Osteoblast (primary cell): ENCODE measurements around the gene CTNND2. TPM values are rescaled to one million over a fixed set of nuclear protein-coding genes. Genes with fewer than 3 reads are reported as not detected.

Source experiments
- DNase-seq: peaks from one replicate; pipeline ENCODE4 v3.0.0; 2011; ENCODE audit warnings: low spot score, mixed read lengths; ENCODE audit not compliant: insufficient read length; ENCODE audit errors: missing footprints
- H2AFZ ChIP-seq: 2 replicates; pipeline ENCODE4 v1.6.0; 2011; ENCODE audit warnings: mild to moderate bottlenecking, low read length
- H3K27ac ChIP-seq: 2 replicates; pipeline ENCODE4 v1.5.1; 2011; ENCODE audit warnings: mild to moderate bottlenecking, low read depth, low read length, moderate library complexity
- H3K27me3 ChIP-seq: 2 replicates; pipeline ENCODE4 v1.6.0; 2012; ENCODE audit warnings: mild to moderate bottlenecking, control low read depth, inconsistent platforms, low read length, moderate library complexity; ENCODE audit not compliant: insufficient read depth
- H3K36me3 ChIP-seq: 2 replicates; pipeline ENCODE4 v1.5.1; 2011; ENCODE audit warnings: mild to moderate bottlenecking, low read length, control low read depth, moderate library complexity; ENCODE audit not compliant: insufficient read depth
- H3K4me1 ChIP-seq: 2 replicates; pipeline ENCODE4 v1.5.1; 2011; ENCODE audit warnings: mild to moderate bottlenecking, low read length, control low read depth, moderate library complexity; ENCODE audit not compliant: insufficient read depth
- H3K4me2 ChIP-seq: 2 replicates; pipeline ENCODE4 v1.6.0; 2011; ENCODE audit warnings: mild to moderate bottlenecking, low read length; ENCODE audit not compliant: insufficient read depth
- H3K4me3 ChIP-seq: fragments of 200-600 bp; sonication (generic); 3 replicates; pipeline ENCODE4 v1.5.1; 2012; ENCODE audit warnings: mild to moderate bottlenecking, low read length, inconsistent platforms; ENCODE audit not compliant: insufficient read depth
- H3K79me2 ChIP-seq: 2 replicates; pipeline ENCODE4 v1.6.0; 2012; ENCODE audit warnings: mild to moderate bottlenecking, low read length, control low read depth, inconsistent platforms; ENCODE audit not compliant: insufficient read depth
- H3K9me3 ChIP-seq: 2 replicates; pipeline ENCODE4 v1.5.1; 2011; ENCODE audit warnings: low read depth, low read length, control low read depth
- H4K20me1 ChIP-seq: 2 replicates; pipeline ENCODE4 v1.6.0; 2012; ENCODE audit warnings: mild to moderate bottlenecking, low read length, control low read depth; ENCODE audit not compliant: insufficient read depth
- total RNA-seq: library from RNA; depleted of rRNA; stranded (reverse); fragments of >200 nt; gene quantifications from 2 replicates; pipeline ENCODE4 v1.2.3, GENCODE V29; 2012
- TF ChIP-seq, protein P1 (sequence below): IDR thresholded peaks from 2 replicates; pipeline ENCODE4 v1.5.1; 2011; ENCODE audit warnings: mild to moderate bottlenecking, low read depth, low read length, moderate library complexity; ENCODE audit errors: extremely low read depth

The CTNND2 gene
- total RNA-seq, 1 donor = not detected

DNA sequence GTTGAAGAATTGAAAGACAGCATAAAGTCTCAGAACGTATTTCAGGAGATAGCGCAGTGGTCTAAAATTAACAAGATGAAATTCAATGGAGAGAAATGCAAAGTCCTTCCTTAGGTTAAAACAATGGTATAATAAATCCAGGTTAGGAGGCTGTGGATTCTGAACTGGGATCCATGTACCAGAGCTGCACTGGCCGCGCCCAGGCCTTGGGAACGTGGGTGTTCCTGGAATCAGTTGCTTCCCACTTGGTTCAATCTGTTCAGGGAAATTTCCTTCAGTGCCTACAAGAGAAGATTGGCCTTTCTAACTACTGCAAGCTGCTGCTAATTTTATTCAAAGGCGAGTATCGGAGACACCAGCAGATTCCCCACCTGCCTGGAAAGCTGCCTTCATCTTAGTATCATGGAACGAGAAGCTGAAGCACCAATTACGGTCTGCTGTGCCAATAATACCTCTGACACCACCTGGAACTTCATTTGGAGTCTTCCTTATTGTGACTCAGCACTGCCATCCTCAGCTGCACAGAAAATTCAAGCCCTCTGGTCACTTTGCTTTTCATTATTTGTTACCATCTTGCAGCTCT is 14.3 kb upstream of the CTNND2 start:
- H3K4me1 ChIP-seq = no peaks in the 10 kb centered on the region
- no peak overlapping the region for H3K4me2 ChIP-seq
- peaks cover 3% of the 10 kb centered on the region for H3K9me3 ChIP-seq
- H4K20me1 ChIP-seq = no peaks in the 10 kb centered on the region
- no peak overlapping the region for H2AFZ ChIP-seq
- H3K36me3 ChIP-seq = no peaks in the 10 kb centered on the region
- H3K4me3 ChIP-seq = no peak overlapping the region
- no peaks in the 10 kb centered on the region for H3K79me2 ChIP-seq
- TF ChIP-seq, protein P1, sequence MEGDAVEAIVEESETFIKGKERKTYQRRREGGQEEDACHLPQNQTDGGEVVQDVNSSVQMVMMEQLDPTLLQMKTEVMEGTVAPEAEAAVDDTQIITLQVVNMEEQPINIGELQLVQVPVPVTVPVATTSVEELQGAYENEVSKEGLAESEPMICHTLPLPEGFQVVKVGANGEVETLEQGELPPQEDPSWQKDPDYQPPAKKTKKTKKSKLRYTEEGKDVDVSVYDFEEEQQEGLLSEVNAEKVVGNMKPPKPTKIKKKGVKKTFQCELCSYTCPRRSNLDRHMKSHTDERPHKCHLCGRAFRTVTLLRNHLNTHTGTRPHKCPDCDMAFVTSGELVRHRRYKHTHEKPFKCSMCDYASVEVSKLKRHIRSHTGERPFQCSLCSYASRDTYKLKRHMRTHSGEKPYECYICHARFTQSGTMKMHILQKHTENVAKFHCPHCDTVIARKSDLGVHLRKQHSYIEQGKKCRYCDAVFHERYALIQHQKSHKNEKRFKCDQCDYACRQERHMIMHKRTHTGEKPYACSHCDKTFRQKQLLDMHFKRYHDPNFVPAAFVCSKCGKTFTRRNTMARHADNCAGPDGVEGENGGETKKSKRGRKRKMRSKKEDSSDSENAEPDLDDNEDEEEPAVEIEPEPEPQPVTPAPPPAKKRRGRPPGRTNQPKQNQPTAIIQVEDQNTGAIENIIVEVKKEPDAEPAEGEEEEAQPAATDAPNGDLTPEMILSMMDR = no peak
- no peak for DNase-seq
- H3K27me3 ChIP-seq = no peaks in the 10 kb centered on the region
- no peak overlapping the region for H3K27ac ChIP-seq

DNA sequence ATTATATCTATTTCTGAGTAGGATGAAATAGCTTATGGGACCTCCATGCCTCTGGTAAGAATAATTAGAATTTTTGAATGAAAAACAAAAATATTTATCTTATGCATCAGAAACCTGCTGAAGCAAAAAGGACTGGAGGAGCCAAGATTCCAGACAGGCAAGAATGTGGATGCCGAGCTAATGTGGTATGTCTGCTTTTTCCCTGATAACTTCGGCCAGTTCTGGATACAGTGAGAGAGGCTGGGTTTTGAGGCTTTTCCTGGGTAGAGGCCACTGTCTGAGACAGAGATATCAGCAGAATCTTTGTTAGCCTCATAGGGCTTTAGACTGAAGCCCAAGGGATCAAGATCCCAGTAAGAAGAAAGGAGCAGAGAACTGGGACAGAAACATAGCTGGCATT is 5.2 kb upstream of the CTNND2 start:
- Histone ChIP-seq H3K9me3 (no peaks in the 10 kb centered on the region), H3K4me3 (no peak overlapping the region), H3K79me2 (no peaks in the 10 kb centered on the region), H3K27me3 (peaks cover 5% of the 10 kb centered on the region), H2AFZ (no peak overlapping the region), H4K20me1 (no peaks in the 10 kb centered on the region), H3K4me2 (no peak overlapping the region), H3K27ac (no peak overlapping the region), H3K36me3 (no peaks in the 10 kb centered on the region), H3K4me1 (no peaks in the 10 kb centered on the region)
- no peak for DNase-seq
- TF ChIP-seq, protein P1 = no peak

DNA sequence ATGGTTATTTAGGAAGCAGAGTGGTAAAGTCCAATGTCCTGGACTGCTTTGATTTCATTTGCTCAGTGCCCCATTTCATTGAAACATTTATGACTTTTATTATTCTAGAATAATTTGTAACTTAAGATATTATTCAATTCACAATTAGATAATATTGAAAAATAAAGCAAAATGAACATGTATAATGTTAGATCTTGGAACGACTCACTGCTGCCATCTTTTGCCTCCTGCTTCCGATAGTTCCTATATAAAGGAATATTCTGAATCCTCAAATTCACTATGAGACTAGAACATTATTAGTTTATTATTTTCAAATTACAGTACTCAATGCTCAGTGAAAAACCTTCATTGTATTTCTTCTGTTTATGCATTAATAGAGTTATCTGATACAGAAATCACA is 2.3 kb upstream of the CTNND2 start:
- Histone ChIP-seq H4K20me1 (no peaks in the 10 kb centered on the region), H3K79me2 (no peaks in the 10 kb centered on the region), H3K9me3 (no peaks in the 10 kb centered on the region), H3K4me2 (no peak overlapping the region), H2AFZ (no peak overlapping the region), H3K27me3 (peaks cover 14% of the 10 kb centered on the region), H3K36me3 (no peaks in the 10 kb centered on the region), H3K4me3 (no peak overlapping the region), H3K4me1 (no peaks in the 10 kb centered on the region), H3K27ac (no peak overlapping the region)
- no peak for DNase-seq
- TF ChIP-seq, protein P1 = no peak

DNA sequence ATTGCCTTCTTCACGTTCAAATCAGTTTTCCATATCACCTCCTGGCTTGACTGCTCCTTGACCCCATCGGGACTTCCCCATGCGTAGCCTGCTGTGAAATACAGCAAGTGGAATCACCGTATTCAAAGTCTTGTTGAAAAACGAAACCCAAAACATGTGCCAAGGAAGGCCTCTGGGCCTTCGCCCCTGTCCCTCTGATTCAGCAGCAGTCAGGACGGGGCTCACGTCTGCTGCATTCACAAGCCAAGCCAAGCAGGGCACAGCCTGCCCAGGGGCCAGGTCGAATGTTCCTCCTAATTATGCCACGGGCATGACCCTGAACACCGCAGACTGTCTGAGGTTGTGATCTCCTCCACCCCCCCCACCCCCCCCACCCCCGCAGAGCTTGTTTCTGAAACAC is 960 bp upstream of the CTNND2 start:
- Histone ChIP-seq H3K27me3 (peaks cover 14% of the 10 kb centered on the region), H3K27ac (no peak overlapping the region), H2AFZ (no peak overlapping the region)

More for the DNA sequence above, 960 bp upstream of the CTNND2 start:
- DNase-seq = no peak
- Histone ChIP-seq H3K9me3 (no peaks in the 10 kb centered on the region), H3K36me3 (no peaks in the 10 kb centered on the region), H3K79me2 (no peaks in the 10 kb centered on the region), H4K20me1 (no peaks in the 10 kb centered on the region), H3K4me3 (no peak overlapping the region), H3K4me2 (no peak overlapping the region), H3K4me1 (no peaks in the 10 kb centered on the region)
- TF ChIP-seq, protein P1 = no peak
